GM21786 (cell line): ENCODE data around the gene COL13A1.

ENCODE experiments used
- ATAC-seq: cut with Tn5 transposase; IDR thresholded peaks from one replicate; pipeline ENCODE4 v1.9.1; 2021; ENCODE audit not compliant: unreplicated experiment

Gene COL13A1

DNA sequence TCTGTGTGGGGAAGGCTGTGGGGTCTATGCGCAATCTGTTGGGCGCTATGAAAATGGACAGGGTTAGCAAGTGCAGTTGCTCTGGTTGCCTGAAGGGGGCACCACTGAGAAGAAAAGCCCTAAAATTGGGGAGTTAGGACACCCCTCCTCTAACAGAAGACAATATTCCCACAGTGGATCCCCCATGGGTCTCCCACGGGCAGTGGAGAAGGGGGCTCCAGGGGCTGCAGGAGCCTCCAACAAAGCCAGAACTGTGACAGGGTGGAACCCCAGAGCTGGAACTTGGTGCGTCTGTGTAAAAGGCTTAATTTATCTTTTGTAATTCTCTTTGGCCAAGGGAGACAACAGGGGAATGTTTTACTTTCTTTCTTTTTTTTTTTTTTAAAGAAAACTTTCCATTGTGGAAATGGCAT, 12.5 kb upstream of the COL13A1 start:
- ATAC-seq = no peak

DNA sequence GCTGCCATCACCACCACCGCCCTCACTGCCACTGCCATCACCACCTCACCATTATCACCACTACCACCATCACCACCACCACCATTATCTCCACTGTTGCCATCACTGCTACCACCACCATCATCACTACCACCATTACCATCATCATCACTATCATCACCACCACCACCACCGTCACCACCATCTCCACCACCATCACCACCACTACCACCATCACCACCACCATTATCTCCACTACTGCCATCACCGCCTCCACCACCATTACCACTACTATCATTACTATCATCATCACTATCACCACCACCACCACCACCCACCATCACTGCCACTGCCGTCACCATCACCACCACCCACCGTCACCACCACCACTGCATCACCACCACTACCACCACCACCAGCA, 9.9 kb upstream of the COL13A1 start:
- ATAC-seq = no peak

DNA sequence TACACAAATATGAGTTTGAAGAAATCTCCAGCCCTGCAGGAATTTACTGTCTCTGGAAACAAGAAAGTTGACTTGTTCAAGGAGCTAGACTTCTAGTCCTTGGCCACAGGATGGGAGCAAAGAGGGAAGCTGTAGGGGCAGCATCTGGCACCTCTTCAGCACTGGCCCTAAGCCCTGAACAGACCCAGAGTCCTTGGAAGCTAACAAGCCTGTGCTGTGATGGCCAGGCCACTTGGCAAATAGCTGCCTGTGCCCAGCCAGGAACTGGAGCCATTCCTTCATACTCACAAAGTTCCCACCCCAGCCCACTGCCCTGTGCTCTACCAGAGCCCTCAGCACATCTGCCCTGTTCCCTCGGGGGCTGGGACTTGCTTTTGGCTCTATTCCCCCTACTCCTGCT, 9.4 kb upstream of the COL13A1 start:
- no peak for ATAC-seq

DNA sequence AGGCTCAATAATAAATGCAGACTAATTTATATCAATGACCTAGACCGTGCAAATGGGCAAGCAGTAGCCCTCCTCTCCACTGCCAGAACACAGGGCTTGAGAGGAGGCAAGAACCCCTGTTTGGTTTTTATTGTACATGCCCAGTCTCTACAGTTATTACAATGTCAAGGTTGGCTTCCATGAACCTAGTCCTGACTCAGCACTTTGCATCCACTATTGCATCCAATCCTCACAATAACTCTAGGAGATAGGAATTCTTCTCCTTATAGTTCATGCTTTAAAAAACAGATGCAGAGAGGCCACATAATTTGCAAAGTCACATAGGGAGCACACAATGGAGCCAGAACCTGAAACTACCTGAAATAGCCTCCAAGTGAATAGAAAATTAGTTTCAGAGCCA, 7.0 kb upstream of the COL13A1 start:
- ATAC-seq = no peak

- no peak for ATAC-seq
Measured at GRCh38 chr10:69795242-69795934, 6.3 kb upstream of the COL13A1 start.

GRCh38 chr10:69797959-69798358, 3.7 kb upstream of the COL13A1 start:
- no peak for ATAC-seq

- no peak for ATAC-seq
Measured at GRCh38 chr10:69800109-69800508, 1.6 kb upstream of the COL13A1 start.

GRCh38 chr10:69800665-69801064, 1.0 kb upstream of the COL13A1 start:
- no peak for ATAC-seq

DNA sequence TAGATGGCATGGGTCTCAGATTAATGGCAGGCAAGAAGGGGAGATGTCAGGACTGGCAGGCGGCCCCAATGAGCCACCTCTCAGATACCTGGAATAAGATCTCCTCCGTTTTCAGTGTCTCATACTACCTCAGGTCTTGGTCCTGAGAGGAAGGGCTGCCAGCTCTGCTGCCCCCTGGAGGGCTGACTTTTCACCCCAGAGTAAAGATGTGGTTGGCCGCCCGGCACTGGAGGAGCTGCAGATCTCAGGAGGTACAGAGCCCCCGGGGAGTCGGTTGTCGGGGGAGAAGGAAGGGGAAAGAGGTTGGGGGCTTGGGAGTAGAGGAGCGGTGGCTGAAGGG, 642 bp upstream of the COL13A1 start:
- ATAC-seq = no peak

GRCh38 chr10:69802424-69803161, 887 bp downstream of the COL13A1 start:
- ATAC-seq = no peak

- ATAC-seq = no peak
Measured at GRCh38 chr10:69803809-69804208, 2.1 kb downstream of the COL13A1 start.

- ATAC-seq = no peak
Measured at GRCh38 chr10:69804775-69805174, 3.1 kb downstream of the COL13A1 start.

DNA sequence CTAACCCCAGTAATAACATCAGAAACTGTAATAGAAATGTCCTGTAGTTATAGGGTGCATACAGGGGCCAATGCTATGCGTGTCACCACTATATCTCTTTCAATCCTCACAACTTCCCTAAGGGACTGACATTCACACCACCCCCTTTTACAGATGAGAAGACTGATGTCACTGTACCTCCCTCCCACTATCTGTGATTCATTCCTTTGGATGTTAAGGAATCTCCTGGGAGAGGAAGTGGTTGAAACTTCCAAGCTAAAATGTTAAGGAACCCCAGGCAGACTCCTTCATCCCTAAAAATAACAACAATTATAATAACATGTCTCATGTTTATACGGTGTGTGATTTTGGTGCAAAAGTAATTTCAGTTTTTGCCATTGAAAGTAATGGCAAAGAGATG, 5.4 kb downstream of the COL13A1 start:
- ATAC-seq = no peak

DNA sequence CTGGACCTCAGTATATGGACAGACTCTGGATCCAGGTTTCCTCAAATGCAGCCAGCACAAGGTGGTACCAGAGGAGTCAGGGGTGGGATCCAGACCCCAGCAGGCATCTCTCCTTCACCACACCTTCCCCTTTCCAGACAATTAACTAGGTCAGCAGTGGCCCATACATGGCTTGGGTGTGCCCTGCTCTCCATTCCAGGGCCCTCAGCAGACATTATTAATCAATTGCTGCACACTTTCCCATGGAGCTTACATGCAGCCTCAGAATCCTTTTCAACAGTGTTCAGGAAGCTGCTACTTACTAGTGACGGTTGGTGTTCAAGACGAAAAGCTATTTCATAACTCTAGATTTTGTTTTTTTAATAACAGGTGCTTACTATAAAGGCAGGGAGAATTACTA, 6.0 kb downstream of the COL13A1 start:
- no peak for ATAC-seq

DNA sequence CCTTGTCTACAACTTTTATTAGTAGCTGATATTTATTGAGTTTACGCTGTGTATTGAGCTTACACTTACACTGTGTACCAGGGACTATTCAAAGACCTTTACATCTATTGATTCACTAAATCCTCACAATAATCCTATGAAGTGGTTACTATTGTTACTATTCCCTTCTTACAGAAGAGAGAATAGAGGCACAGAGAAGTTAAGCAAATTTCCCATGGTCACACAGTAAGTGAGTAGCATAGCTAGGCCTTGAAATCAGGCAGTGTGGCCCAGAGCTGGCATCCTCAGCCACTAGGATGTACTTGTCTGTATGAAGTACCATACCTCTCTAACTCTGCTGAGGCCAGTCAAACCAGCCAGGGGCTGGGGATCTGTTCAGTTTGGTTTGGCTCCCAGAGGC, 7.6 kb downstream of the COL13A1 start:
- ATAC-seq = no peak

- ATAC-seq = no peak
Measured at GRCh38 chr10:69810097-69810496, 8.4 kb downstream of the COL13A1 start.

DNA sequence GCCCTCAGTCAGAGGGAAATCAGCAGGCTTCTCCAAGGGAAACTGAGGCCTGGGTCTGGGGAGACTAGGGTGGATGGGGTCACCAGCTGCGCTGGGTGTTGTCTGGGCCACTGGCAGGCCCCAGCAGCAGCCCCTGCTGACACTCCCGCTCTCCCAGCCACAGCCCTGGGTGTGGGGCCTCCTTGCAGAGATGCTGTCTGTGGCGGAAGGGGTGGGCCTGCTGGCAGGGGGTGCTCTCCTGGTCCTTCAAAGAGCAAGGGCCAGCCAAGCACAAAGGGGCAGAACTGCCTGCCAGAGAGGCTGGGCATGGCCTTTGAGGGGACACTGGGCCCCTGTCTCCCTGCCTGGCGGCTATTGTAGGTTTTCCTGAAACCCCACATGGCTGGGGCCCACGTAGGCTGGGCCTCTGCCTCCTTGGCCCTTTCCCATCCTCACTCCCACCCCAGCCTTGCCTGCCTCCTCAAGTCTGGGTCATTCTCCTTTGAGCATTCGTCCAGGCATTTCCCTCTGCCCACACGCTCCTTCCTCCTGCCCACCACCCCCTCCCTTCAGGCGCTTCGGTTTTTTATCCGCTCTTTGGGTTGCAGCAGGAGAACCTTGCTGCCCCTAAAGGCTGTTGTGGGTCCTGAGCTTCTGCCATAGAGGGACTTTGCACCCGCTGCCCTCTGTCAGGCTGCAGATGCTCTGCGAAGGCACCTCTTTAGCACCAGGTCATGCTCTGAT, 9.1 kb downstream of the COL13A1 start:
- ATAC-seq = no peak

DNA sequence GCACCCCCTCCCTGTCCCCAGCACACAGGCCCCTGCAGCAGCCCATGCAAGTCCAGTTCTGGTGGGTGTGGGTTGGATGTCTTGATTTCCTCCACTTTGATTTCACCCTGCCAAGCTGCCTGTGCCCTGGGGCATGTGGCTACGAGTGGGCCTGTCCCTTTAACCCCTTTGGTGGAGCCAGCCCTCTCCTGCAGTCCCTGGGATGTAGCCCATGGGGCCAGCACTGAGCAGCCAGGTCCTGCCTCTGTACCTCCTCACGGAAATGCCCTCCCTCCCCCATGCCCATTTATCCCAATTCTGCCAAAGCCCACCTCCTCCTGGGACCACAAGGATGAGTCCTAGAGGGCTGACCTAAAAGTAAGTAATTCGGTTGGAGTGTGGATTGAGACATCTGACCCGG, 11.9 kb downstream of the COL13A1 start:
- ATAC-seq = no peak

- no peak for ATAC-seq
Measured at GRCh38 chr10:69814251-69814650, 12.5 kb downstream of the COL13A1 start.

DNA sequence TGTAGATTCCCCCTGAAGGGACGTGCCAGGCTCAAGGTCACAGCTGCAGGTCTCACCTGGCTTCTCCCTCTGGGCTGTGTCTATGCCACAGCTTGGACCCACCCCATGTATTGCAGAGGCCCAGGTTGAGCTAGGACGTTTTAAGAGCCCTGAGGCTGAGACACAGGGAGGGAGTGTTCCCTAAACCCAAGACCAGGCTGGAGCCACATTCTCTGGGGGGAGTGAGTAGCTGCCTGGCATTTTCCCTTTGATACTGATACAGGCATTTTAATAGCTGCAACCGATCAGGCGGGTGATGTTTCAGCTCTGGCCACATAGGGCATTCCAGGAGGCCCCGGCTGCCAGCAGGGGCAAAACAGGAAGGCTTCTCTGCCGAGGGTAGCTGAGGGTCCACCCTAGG, 13.4 kb downstream of the COL13A1 start:
- ATAC-seq = no peak

DNA sequence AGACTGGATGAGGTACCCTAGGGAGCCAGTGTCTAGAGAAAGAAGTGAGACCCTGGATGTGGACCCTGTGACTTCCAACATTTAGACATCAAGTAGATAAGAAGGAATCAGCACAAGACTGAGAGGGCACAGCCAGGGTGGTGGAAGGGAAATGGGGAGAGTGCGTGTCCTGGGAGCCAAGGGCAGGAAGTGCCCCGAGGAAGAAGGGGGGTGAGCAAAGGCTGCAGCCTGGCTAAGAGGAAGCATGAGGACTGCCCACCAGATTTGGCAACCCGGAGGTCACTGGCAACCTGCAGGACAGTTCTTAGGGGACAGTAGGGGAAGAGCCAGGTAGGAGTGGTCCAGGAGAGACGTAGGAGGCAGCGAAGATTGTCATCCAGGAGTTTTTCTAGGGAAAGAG, 14.8 kb downstream of the COL13A1 start:
- ATAC-seq = no peak

- no peak for ATAC-seq
Measured at GRCh38 chr10:69817078-69817581, 15.4 kb downstream of the COL13A1 start.
